HepG2 (cell line): Measurements from ENCODE around the gene BCAS1. TPM values are rescaled to one million over a fixed set of nuclear protein-coding genes. Genes with fewer than 3 reads are reported as not detected.

Experiments used
- HMG20A ChIP-seq: IDR thresholded peaks from 2 replicates; pipeline ENCODE4 v1.6.1; 2016; ENCODE audit warnings: borderline replicate concordance
- JUN ChIP-seq: sonication (generic); formaldehyde crosslinking; IDR thresholded peaks from 2 replicates; pipeline ENCODE4 v1.4.0; 2020; ENCODE audit warnings: mild to moderate bottlenecking, missing genetic modification reagents
- KDM5A ChIP-seq: fragments of 200-600 bp; sonication (generic); IDR thresholded peaks from 2 replicates; pipeline ENCODE4 v1.7.0; 2018; ENCODE audit warnings: antibody characterized with exemption, mild to moderate bottlenecking, low read length, borderline replicate concordance
- MXI1 ChIP-seq: IDR thresholded peaks from 3 replicates; pipeline ENCODE4 v1.6.1; 2012; ENCODE audit warnings: low read depth, low read length, inconsistent platforms, borderline replicate concordance
- NFYB ChIP-seq: sonication (generic); formaldehyde crosslinking; IDR thresholded peaks from 2 replicates; pipeline ENCODE4 v1.4.0; 2020; ENCODE audit warnings: missing genetic modification reagents
- TARDBP ChIP-seq: sonication (generic); formaldehyde crosslinking; IDR thresholded peaks from 2 replicates; pipeline ENCODE4 v1.8.0; 2022; ENCODE audit warnings: mild to moderate bottlenecking, missing genetic modification reagents
- YEATS2 ChIP-seq: sonication (generic); formaldehyde crosslinking; IDR thresholded peaks from 2 replicates; pipeline ENCODE4 v1.4.0; 2020; ENCODE audit warnings: missing genetic modification reagents, borderline replicate concordance
- ZNF205 ChIP-seq: IDR thresholded peaks from 2 replicates; pipeline ENCODE4 v1.6.1; 2018; ENCODE audit warnings: missing biosample characterization, missing genetic modification reagents
- ZNF207 ChIP-seq: fragments of 450-650 bp; IDR thresholded peaks from 2 replicates; pipeline ENCODE4 v1.6.1; 2016; ENCODE audit warnings: antibody characterized with exemption, borderline replicate concordance
- ZNF570 ChIP-seq: sonication (generic); formaldehyde crosslinking; IDR thresholded peaks from 2 replicates; pipeline ENCODE4 v1.4.0; 2020; ENCODE audit warnings: mild to moderate bottlenecking, missing genetic modification reagents, borderline replicate concordance
- ZNF83 ChIP-seq: sonication (generic); formaldehyde crosslinking; IDR thresholded peaks from 2 replicates; pipeline ENCODE4 v1.4.0; 2020; ENCODE audit warnings: missing genetic modification reagents, mild to moderate bottlenecking, borderline replicate concordance
- polyA plus RNA-seq, 8 experiments: library from polyadenylated mRNA; depleted of rRNA in 3 of 8; stranded (reverse) in 7 of 8; unstranded in 1 of 8; fragments of >200 nt; fragmentation: Illumina TruSeq in 4 of 8; extraction: Trizol in 4 of 8; gene quantifications; 2 replicates each; pipeline versions ENCODE4 v1.2.1 to v1.2.3, GENCODE V29; 2011 to 2016; ENCODE audit warnings: low read depth in 4 of 8, missing spikeins in 1 of 8, mixed read lengths in 1 of 8; ENCODE audit not compliant: insufficient read depth in 1 of 8
- total RNA-seq, 5 experiments: library from RNA; depleted of rRNA; stranded (reverse); fragments of >200 nt; fragmentation: Illumina TruSeq; extraction: Trizol; gene quantifications; 2 replicates each; pipeline ENCODE4 v1.2.3, GENCODE V29; 2016; ENCODE audit warnings: low read depth in 1 of 5
- TF ChIP-seq, protein P1 (sequence below): sonication (generic); formaldehyde crosslinking; IDR thresholded peaks from 2 replicates; pipeline ENCODE4 v1.5.0; 2020; ENCODE audit warnings: mild to moderate bottlenecking, missing genetic modification reagents, borderline replicate concordance
- TF ChIP-seq, protein P2 (sequence below): sonication (generic); formaldehyde crosslinking; IDR thresholded peaks from 2 replicates; pipeline ENCODE4 v1.4.0; 2020; ENCODE audit warnings: mild to moderate bottlenecking, low read depth, missing genetic modification reagents
- TF ChIP-seq, protein P3 (sequence below): IDR thresholded peaks from 2 replicates; pipeline ENCODE4 v1.6.1; 2016
- TF ChIP-seq, protein P4 (sequence below): sonication (generic); formaldehyde crosslinking; IDR thresholded peaks from 2 replicates; pipeline ENCODE4 v1.8.0; 2022; ENCODE audit warnings: missing genetic modification reagents, mild to moderate bottlenecking, inconsistent platforms, borderline replicate concordance

Gene BCAS1
- total and polyA plus RNA-seq, 2 of the 13 experiments (the other 11 are each of a cell fraction or from before 2014, with no cell fraction given), result 0.55 to 0.91 TPM

DNA sequence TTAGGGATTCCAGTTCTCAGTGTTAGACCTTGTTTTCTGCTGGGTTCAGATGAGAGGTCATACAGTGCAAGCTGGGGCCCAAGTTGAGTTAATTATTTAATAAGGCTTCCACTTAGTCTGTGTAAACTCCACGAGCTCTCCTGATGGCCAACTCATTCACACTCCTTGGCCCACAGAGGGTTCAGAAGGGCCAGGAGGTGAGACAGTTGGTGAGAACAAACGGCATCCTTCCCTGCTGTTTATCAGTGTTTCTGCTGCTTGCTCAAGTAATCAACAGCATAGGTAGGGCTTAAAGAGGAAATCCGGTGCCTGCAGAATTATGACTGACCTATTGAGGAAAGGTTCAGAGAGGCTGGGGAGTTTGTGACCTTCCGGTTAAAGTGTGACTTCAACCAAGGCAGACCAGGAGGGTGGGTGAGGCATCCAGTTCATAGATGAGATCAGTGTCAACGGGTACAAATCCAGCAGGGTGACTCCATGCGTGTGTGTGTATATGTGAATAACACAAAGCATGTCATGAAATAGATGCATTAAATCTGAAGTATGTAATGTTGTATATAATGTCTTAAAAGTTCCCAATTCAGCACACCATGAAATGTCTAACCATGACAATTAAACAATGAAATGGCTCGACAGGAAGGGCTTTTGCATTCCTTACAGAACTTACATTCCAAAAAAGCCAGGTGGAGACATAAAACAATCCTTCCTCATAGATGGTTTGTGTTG lies 37.4 kb upstream of the BCAS1 start (continued):
- TF ChIP-seq TARDBP (CRISPR knock-in tag) (peak; percentile 96), YEATS2 (peak; percentile 81), ZNF207 (no peak), ZNF205 (CRISPR knock-in tag) (0 out of 2 replicates have a peak, but pooled peaks have one; percentile 67), MXI1 (no peak), ZNF570 (CRISPR knock-in tag) (no peak), JUN (CRISPR knock-in tag) (peak; percentile 95), NFYB (CRISPR knock-in tag) (peak; percentile 54; the same call in 1 of the 2 replicates), ZNF83 (no peak; the same call in 1 of the 2 replicates), KDM5A (no peak; the same call in 1 of the 2 replicates), HMG20A (peak; percentile 96)
- TF ChIP-seq, protein P1, sequence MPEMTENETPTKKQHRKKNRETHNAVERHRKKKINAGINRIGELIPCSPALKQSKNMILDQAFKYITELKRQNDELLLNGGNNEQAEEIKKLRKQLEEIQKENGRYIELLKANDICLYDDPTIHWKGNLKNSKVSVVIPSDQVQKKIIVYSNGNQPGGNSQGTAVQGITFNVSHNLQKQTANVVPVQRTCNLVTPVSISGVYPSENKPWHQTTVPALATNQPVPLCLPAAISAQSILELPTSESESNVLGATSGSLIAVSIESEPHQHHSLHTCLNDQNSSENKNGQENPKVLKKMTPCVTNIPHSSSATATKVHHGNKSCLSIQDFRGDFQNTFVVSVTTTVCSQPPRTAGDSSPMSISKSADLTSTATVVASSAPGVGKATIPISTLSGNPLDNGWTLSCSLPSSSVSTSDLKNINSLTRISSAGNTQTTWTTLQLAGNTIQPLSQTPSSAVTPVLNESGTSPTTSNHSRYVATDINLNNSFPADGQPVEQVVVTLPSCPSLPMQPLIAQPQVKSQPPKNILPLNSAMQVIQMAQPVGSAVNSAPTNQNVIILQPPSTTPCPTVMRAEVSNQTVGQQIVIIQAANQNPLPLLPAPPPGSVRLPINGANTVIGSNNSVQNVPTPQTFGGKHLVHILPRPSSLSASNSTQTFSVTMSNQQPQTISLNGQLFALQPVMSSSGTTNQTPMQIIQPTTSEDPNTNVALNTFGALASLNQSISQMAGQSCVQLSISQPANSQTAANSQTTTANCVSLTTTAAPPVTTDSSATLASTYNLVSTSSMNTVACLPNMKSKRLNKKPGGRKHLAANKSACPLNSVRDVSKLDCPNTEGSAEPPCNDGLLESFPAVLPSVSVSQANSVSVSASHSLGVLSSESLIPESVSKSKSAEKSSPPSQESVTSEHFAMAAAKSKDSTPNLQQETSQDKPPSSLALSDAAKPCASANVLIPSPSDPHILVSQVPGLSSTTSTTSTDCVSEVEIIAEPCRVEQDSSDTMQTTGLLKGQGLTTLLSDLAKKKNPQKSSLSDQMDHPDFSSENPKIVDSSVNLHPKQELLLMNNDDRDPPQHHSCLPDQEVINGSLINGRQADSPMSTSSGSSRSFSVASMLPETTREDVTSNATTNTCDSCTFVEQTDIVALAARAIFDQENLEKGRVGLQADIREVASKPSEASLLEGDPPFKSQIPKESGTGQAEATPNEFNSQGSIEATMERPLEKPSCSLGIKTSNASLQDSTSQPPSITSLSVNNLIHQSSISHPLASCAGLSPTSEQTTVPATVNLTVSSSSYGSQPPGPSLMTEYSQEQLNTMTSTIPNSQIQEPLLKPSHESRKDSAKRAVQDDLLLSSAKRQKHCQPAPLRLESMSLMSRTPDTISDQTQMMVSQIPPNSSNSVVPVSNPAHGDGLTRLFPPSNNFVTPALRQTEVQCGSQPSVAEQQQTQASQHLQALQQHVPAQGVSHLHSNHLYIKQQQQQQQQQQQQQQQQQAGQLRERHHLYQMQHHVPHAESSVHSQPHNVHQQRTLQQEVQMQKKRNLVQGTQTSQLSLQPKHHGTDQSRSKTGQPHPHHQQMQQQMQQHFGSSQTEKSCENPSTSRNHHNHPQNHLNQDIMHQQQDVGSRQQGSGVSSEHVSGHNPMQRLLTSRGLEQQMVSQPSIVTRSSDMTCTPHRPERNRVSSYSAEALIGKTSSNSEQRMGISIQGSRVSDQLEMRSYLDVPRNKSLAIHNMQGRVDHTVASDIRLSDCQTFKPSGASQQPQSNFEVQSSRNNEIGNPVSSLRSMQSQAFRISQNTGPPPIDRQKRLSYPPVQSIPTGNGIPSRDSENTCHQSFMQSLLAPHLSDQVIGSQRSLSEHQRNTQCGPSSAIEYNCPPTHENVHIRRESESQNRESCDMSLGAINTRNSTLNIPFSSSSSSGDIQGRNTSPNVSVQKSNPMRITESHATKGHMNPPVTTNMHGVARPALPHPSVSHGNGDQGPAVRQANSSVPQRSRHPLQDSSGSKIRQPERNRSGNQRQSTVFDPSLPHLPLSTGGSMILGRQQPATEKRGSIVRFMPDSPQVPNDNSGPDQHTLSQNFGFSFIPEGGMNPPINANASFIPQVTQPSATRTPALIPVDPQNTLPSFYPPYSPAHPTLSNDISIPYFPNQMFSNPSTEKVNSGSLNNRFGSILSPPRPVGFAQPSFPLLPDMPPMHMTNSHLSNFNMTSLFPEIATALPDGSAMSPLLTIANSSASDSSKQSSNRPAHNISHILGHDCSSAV (CRISPR knock-in tag), result no peak
- TF ChIP-seq, protein P2, sequence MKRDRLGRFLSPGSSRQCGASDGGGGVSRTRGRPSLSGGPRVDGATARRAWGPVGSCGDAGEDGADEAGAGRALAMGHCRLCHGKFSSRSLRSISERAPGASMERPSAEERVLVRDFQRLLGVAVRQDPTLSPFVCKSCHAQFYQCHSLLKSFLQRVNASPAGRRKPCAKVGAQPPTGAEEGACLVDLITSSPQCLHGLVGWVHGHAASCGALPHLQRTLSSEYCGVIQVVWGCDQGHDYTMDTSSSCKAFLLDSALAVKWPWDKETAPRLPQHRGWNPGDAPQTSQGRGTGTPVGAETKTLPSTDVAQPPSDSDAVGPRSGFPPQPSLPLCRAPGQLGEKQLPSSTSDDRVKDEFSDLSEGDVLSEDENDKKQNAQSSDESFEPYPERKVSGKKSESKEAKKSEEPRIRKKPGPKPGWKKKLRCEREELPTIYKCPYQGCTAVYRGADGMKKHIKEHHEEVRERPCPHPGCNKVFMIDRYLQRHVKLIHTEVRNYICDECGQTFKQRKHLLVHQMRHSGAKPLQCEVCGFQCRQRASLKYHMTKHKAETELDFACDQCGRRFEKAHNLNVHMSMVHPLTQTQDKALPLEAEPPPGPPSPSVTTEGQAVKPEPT (CRISPR knock-in tag), result peak; percentile 89; the same call in 1 of the 2 replicates
- TF ChIP-seq, protein P3, sequence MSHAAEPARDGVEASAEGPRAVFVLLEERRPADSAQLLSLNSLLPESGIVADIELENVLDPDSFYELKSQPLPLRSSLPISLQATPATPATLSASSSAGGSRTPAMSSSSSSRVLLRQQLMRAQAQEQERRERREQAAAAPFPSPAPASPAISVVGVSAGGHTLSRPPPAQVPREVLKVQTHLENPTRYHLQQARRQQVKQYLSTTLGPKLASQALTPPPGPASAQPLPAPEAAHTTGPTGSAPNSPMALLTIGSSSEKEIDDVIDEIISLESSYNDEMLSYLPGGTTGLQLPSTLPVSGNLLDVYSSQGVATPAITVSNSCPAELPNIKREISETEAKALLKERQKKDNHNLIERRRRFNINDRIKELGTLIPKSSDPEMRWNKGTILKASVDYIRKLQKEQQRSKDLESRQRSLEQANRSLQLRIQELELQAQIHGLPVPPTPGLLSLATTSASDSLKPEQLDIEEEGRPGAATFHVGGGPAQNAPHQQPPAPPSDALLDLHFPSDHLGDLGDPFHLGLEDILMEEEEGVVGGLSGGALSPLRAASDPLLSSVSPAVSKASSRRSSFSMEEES, result peak; percentile 88
- TF ChIP-seq, protein P4, sequence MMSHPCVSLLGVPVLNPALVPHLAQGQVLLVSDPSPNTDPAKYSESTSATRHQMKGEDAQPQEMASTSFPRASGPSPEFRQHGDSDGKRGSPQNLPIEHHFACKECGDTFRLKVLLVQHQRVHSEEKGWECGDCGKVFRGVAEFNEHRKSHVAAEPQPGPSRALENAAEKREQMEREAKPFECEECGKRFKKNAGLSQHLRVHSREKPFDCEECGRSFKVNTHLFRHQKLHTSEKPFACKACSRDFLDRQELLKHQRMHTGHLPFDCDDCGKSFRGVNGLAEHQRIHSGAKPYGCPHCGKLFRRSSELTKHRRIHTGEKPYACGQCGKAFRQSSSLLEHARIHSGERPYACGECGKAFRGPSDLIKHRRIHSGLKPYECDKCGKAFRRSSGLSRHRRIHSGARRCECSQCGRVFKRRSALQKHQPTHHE (CRISPR knock-in tag), result no peak
